OCI-LY1 (cell line): ENCODE measurements around the gene ZMIZ1.

ENCODE experiments used
- EZH2 ChIP-seq: fragments of 200-600 bp; sonication (generic), shearing (Covaris generic); IDR thresholded peaks from 2 replicates; pipeline ENCODE4 v1.8.0; 2017; ENCODE audit warnings: borderline replicate concordance, mixed run types, mild to moderate bottlenecking, antibody characterized with exemption, low read length, moderate library complexity, mixed read lengths
- TF ChIP-seq, protein P1 (sequence below): fragments of 200-600 bp; sonication (generic), shearing (Covaris generic); IDR thresholded peaks from 2 replicates; pipeline ENCODE4 v1.5.1; 2017; ENCODE audit warnings: mild to moderate bottlenecking, antibody characterized with exemption, low read length, moderate library complexity, mixed read lengths

- TF ChIP-seq, protein P1, sequence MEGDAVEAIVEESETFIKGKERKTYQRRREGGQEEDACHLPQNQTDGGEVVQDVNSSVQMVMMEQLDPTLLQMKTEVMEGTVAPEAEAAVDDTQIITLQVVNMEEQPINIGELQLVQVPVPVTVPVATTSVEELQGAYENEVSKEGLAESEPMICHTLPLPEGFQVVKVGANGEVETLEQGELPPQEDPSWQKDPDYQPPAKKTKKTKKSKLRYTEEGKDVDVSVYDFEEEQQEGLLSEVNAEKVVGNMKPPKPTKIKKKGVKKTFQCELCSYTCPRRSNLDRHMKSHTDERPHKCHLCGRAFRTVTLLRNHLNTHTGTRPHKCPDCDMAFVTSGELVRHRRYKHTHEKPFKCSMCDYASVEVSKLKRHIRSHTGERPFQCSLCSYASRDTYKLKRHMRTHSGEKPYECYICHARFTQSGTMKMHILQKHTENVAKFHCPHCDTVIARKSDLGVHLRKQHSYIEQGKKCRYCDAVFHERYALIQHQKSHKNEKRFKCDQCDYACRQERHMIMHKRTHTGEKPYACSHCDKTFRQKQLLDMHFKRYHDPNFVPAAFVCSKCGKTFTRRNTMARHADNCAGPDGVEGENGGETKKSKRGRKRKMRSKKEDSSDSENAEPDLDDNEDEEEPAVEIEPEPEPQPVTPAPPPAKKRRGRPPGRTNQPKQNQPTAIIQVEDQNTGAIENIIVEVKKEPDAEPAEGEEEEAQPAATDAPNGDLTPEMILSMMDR: no peak
- TF ChIP-seq EZH2: no peak
Observed at GRCh38 chr10:79108728-79109127, 40.0 kb downstream of the ZMIZ1 start.
